IPS-15b (cell line): Measurements from ENCODE around the gene SLC2A6.
"Not testable (repeated sequence)": the region's sequence is repeated elsewhere in the genome, so short reads cannot be mapped to it uniquely, and the experiment has no call there.

Experiments
- H3K27me3 ChIP-seq: one replicate; pipeline ENCODE4 v1.6.1; 2013; ENCODE audit warnings: low read length; ENCODE audit not compliant: control insufficient read depth, insufficient read depth
- H3K36me3 ChIP-seq: one replicate; pipeline ENCODE4 v1.6.1; 2013; ENCODE audit warnings: low read length; ENCODE audit not compliant: control insufficient read depth, insufficient read depth
- H3K4me1 ChIP-seq: one replicate; pipeline ENCODE4 v1.6.1; 2013; ENCODE audit warnings: mild to moderate bottlenecking, low read length; ENCODE audit not compliant: control insufficient read depth, insufficient read depth
- H3K4me3 ChIP-seq: one replicate; pipeline ENCODE4 v1.5.1; 2013; ENCODE audit warnings: low read depth, low read length
- H3K9ac ChIP-seq: one replicate; pipeline ENCODE4 v1.6.1; 2013; ENCODE audit warnings: low read depth, mild to moderate bottlenecking, low read length
- H3K9me3 ChIP-seq: one replicate; pipeline ENCODE4 v1.6.1; 2013; ENCODE audit warnings: mild to moderate bottlenecking, low read length; ENCODE audit not compliant: control insufficient read depth, insufficient read depth

SLC2A6 gene

DNA sequence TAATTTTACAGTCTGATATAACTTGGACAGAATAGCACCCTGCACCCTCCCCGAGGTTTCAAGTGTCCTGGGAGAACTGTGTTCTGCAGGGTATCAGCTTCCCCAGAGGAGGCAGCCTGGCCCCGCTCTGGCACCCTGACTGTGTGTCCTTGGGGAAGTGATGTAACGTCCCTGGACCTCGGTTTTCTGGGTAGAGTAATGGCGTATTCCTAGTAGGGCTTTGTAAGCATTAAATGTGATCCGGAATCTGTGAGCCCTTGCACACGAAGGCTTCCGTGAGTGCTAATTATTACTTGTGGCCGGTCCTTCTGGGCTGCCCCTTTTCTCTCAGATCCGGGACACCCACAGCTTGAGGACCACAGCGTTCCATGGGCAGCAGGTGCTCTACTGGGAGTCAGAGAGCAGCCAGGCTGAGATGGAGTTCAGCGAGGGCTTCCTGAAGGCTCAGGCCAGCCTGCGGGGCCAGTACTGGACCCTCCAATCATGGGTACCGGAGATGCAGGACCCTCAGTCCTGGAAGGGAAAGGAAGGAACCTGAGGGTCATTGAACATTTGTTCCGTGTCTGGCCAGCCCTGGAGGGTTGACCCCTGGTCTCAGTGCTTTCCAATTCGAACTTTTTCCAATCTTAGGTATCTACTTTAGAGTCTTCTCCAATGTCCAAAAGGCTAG lies 20.1 kb downstream of the SLC2A6 start:
- no peaks in the 10 kb centered on the region for H3K36me3 ChIP-seq
- peak overlapping the region; percentile 49 for H3K4me3 ChIP-seq
- H3K4me1 ChIP-seq = peaks cover 5% of the 10 kb centered on the region
- no peaks in the 10 kb centered on the region for H3K9me3 ChIP-seq
- no peak overlapping the region for H3K9ac ChIP-seq
- H3K27me3 ChIP-seq = no peaks in the 10 kb centered on the region

DNA sequence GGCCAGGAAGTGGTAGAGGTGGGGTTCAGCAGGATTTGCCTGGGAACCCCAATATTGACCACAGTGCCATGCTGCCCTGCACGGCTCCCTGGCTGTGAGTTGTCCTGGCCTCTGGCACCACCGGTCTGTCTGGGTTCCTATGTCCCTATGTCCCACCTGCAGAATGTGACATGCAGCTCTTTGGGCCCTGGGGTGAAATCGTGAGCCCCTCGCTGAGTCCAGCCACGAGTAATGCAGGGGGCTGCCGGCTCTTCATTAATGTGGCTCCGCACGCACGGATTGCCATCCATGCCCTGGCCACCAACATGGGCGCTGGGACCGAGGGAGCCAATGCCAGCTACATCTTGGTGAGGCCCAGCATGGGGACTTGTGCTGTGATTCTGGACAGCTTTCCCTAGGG lies 21.2 kb downstream of the SLC2A6 start:
- Histone ChIP-seq H3K9me3 (no peaks in the 10 kb centered on the region), H3K4me1 (peaks cover 5% of the 10 kb centered on the region), H3K36me3 (no peaks in the 10 kb centered on the region), H3K4me3 (no peak overlapping the region), H3K27me3 (no peaks in the 10 kb centered on the region), H3K9ac (no peak overlapping the region)

DNA sequence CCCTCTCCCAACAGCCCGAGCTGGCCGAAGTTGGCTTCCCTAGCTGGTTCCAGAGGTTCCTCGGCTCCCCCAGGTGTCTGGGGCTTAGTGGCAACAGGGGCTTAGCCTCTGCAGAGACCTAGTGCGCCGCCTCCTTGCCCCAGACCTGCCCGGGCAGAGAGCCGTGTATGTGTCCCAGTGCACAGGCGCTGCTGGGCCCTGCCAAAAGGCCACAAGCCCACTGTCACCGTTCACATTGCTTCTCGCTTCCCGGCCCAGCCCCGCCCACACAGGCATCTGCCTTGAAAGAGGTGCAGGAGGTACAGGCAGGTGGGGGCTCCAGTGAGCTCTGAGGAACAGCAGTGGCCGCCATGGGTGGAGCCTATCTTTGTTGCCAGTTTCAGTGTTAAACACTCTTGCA lies 21.7 kb downstream of the SLC2A6 start:
- no peak overlapping the region for H3K9ac ChIP-seq
- H3K4me3 ChIP-seq = no peak overlapping the region
- no peaks in the 10 kb centered on the region for H3K9me3 ChIP-seq
- H3K36me3 ChIP-seq = no peaks in the 10 kb centered on the region
- H3K27me3 ChIP-seq = no peaks in the 10 kb centered on the region
- H3K4me1 ChIP-seq = peaks cover 5% of the 10 kb centered on the region

DNA sequence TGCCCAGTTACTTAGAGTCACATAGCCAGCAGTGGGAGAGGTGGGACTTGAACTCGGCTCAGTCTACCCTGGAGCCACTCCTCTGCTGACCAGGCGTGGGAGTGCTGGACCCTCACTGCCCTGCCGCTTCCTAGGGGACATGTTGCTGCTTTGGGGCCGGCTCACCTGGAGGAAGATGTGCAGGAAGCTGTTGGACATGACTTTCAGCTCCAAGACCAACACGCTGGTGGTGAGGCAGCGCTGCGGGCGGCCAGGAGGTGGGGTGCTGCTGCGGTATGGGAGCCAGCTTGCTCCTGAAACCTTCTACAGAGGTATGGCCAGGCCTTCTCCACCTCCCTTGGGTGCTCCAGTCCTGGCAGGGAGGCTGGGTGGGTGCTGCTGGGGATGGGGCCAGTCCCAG lies 22.5 kb downstream of the SLC2A6 start:
- H3K9ac ChIP-seq = no peak overlapping the region
- no peaks in the 10 kb centered on the region for H3K36me3 ChIP-seq
- no peaks in the 10 kb centered on the region for H3K9me3 ChIP-seq
- no peaks in the 10 kb centered on the region for H3K27me3 ChIP-seq
- peaks cover 5% of the 10 kb centered on the region for H3K4me1 ChIP-seq
- no peak overlapping the region for H3K4me3 ChIP-seq

DNA sequence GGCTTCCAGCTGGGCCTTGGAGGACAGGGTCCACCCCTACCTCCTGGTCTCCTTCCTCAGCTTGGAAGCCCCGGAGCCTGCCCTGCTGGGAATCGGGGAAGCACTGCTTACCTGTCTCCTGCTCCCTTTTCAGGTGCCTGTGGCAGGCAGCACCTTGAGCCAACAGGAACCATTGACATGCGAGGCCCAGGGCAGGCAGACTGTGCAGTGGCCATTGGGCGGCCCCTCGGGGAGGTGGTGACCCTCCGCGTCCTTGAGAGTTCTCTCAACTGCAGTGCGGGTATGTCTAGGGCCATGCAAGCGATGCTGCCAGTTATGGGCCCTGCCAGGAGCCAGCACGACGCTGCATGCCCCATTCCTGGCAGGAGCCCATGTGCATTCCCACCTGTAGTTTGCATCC lies 23.0 kb downstream of the SLC2A6 start:
- Histone ChIP-seq H3K9ac (no peak overlapping the region), H3K27me3 (no peaks in the 10 kb centered on the region)

GRCh38 chr9:133454943-133455673 lies 23.8 kb downstream of the SLC2A6 start:
- Histone ChIP-seq H3K9ac (no peak overlapping the region), H3K36me3 (no peaks in the 10 kb centered on the region), H3K27me3 (no peaks in the 10 kb centered on the region), H3K9me3 (no peaks in the 10 kb centered on the region), H3K4me3 (no peak overlapping the region), H3K4me1 (no peaks in the 10 kb centered on the region)

More for the DNA sequence above, 23.0 kb downstream of the SLC2A6 start:
- H3K4me3 ChIP-seq = no peak overlapping the region
- H3K9me3 ChIP-seq = no peaks in the 10 kb centered on the region
- H3K36me3 ChIP-seq = no peaks in the 10 kb centered on the region
- H3K4me1 ChIP-seq = peaks cover 3% of the 10 kb centered on the region

DNA sequence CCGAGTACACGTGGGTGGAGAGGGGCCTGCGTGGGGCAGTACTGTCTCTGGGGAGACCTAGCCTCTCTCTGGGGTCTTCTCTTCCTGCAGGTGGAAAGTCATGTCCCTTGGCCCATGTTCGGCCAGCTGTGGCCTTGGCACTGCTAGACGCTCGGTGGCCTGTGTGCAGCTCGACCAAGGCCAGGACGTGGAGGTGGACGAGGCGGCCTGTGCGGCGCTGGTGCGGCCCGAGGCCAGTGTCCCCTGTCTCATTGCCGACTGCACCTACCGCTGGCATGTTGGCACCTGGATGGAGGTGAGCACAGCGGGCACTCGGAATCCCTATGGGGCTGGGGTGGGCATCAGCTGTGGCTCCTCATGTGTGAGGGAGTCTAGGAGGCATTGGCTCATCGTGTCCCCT lies 24.6 kb downstream of the SLC2A6 start:
- Histone ChIP-seq H3K4me1 (no peaks in the 10 kb centered on the region), H3K36me3 (no peaks in the 10 kb centered on the region), H3K4me3 (no peak overlapping the region), H3K9me3 (no peaks in the 10 kb centered on the region), H3K9ac (no peak overlapping the region), H3K27me3 (no peaks in the 10 kb centered on the region)

GRCh38 chr9:133453651-133454050 lies 25.2 kb downstream of the SLC2A6 start:
- no peak overlapping the region for H3K9ac ChIP-seq
- H3K4me3 ChIP-seq = no peak overlapping the region
- H3K9me3 ChIP-seq = no peaks in the 10 kb centered on the region
- no peaks in the 10 kb centered on the region for H3K36me3 ChIP-seq
- no peaks in the 10 kb centered on the region for H3K4me1 ChIP-seq
- H3K27me3 ChIP-seq = no peaks in the 10 kb centered on the region

DNA sequence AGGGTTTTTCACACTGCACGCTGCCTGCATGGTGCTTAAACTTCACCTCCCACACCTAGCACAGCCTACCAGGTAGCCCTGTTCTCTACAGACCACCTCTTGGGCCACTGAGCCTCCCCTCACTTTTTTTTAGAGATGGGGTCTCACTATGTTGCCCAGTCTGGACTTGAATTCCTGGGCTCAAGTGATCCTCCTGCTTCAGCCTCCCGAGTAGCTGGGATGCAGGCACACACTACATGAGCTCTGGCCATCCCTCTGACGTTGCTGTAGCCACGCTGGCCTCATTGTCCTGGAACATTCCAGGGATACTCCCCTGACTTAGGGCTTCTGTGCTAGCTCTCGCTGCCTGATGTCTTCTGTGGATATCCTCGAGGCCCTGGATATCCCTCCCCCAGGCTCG lies 26.3 kb downstream of the SLC2A6 start:
- Histone ChIP-seq H3K9me3 (no peaks in the 10 kb centered on the region), H3K4me1 (no peaks in the 10 kb centered on the region), H3K4me3 (no peak overlapping the region), H3K27me3 (no peaks in the 10 kb centered on the region), H3K36me3 (no peaks in the 10 kb centered on the region), H3K9ac (no peak overlapping the region)

GRCh38 chr9:133451865-133452264 lies 27.0 kb downstream of the SLC2A6 start:
- not testable (repeated sequence) for H3K9ac ChIP-seq, H3K4me3 ChIP-seq, H3K36me3 ChIP-seq, H3K9me3 ChIP-seq, H3K4me1 ChIP-seq, H3K27me3 ChIP-seq

GRCh38 chr9:133449760-133450159 lies 29.1 kb downstream of the SLC2A6 start:
- no peaks in the 10 kb centered on the region for H3K27me3 ChIP-seq
- H3K9ac ChIP-seq = no peak overlapping the region

GRCh38 chr9:133448487-133448972 lies 30.4 kb downstream of the SLC2A6 start:
- Histone ChIP-seq H3K9ac (no peak overlapping the region), H3K4me1 (no peaks in the 10 kb centered on the region)

More at GRCh38 chr9:133449760-133450159, 29.1 kb downstream of the SLC2A6 start:
- no peaks in the 10 kb centered on the region for H3K36me3 ChIP-seq
- no peaks in the 10 kb centered on the region for H3K4me1 ChIP-seq
- no peaks in the 10 kb centered on the region for H3K9me3 ChIP-seq
- no peak overlapping the region for H3K4me3 ChIP-seq

More at GRCh38 chr9:133448487-133448972, 30.4 kb downstream of the SLC2A6 start:
- Histone ChIP-seq H3K36me3 (no peaks in the 10 kb centered on the region), H3K27me3 (no peaks in the 10 kb centered on the region), H3K9me3 (no peaks in the 10 kb centered on the region), H3K4me3 (no peak overlapping the region)
